H9 (cell line): ENCODE measurements around the gene ABCA6. TPM values are rescaled to one million over a fixed set of nuclear protein-coding genes. Genes with fewer than 3 reads are reported as not detected.

Experiments
- DNase-seq: peaks from one replicate; pipeline ENCODE4 v3.0.0-alpha.2; 2017
- H2AFZ ChIP-seq: one replicate; pipeline ENCODE4 v1.6.1; 2013; ENCODE audit warnings: mild to moderate bottlenecking, low read length, control low read depth, moderate library complexity
- H2AK5ac ChIP-seq: 2 replicates; pipeline ENCODE4 v1.6.1; 2013; ENCODE audit warnings: low read length, control low read depth, mixed read lengths; ENCODE audit not compliant: insufficient read length
- H2BK120ac ChIP-seq: one replicate; pipeline ENCODE4 v1.6.1; 2013; ENCODE audit warnings: low read depth, mild to moderate bottlenecking, low read length, control low read depth, inconsistent platforms; ENCODE audit not compliant: poor library complexity, severe bottlenecking
- H2BK12ac ChIP-seq: 2 replicates; pipeline ENCODE4 v1.6.1; 2013; ENCODE audit warnings: low read length, control low read depth, mixed read lengths, low read depth; ENCODE audit not compliant: insufficient read length
- H2BK15ac ChIP-seq: 2 replicates; pipeline ENCODE4 v1.6.1; 2013; ENCODE audit warnings: low read depth, low read length, control low read depth
- H2BK20ac ChIP-seq: one replicate; pipeline ENCODE4 v1.6.1; 2013; ENCODE audit warnings: low read depth, mild to moderate bottlenecking, low read length, control low read depth, inconsistent platforms; ENCODE audit not compliant: poor library complexity, severe bottlenecking
- H2BK5ac ChIP-seq: 2 replicates; pipeline ENCODE4 v1.6.1; 2013; ENCODE audit warnings: low read length, control low read depth, mixed read lengths; ENCODE audit not compliant: insufficient read length
- H3K14ac ChIP-seq: 2 replicates; pipeline ENCODE4 v1.6.1; 2013; ENCODE audit warnings: low read length, control low read depth; ENCODE audit not compliant: insufficient read depth
- H3K18ac ChIP-seq: 2 replicates; pipeline ENCODE4 v1.6.1; 2013; ENCODE audit warnings: low read depth, mild to moderate bottlenecking, mixed read lengths, low read length, control low read depth; ENCODE audit not compliant: insufficient read length
- H3K23ac ChIP-seq: 2 replicates; pipeline ENCODE4 v1.6.1; 2013; ENCODE audit warnings: low read length, control low read depth, mixed read lengths, low read depth; ENCODE audit not compliant: insufficient read length
- H3K23me2 ChIP-seq: 2 replicates; pipeline ENCODE4 v1.6.1; 2013; ENCODE audit warnings: low read depth, mild to moderate bottlenecking, mixed read lengths, low read length, control low read depth; ENCODE audit not compliant: insufficient read length, poor library complexity, severe bottlenecking
- H3K27ac ChIP-seq: 2 replicates; pipeline ENCODE4 v1.5.1; 2013; ENCODE audit warnings: low read length, control low read depth, mixed read lengths, low read depth; ENCODE audit not compliant: insufficient read length
- H3K27me3 ChIP-seq: 2 replicates; pipeline ENCODE4 v1.6.1; 2013; ENCODE audit warnings: low read length, control low read depth, inconsistent platforms; ENCODE audit not compliant: insufficient read depth
- H3K4ac ChIP-seq: 2 replicates; pipeline ENCODE4 v1.6.1; 2013; ENCODE audit warnings: low read depth, mild to moderate bottlenecking, control low read depth, inconsistent platforms, low read length, moderate library complexity
- H3K4me1 ChIP-seq: 2 replicates; pipeline ENCODE4 v1.6.1; 2013; ENCODE audit warnings: low read length, control low read depth, inconsistent platforms; ENCODE audit not compliant: insufficient read depth
- H3K4me2 ChIP-seq: 2 replicates; pipeline ENCODE4 v1.6.1; 2013; ENCODE audit warnings: low read length, control low read depth, mixed read lengths; ENCODE audit not compliant: insufficient read length, insufficient read depth
- H3K56ac ChIP-seq: 2 replicates; pipeline ENCODE4 v1.6.1; 2013; ENCODE audit warnings: low read depth, mild to moderate bottlenecking, mixed read lengths, low read length, control low read depth; ENCODE audit not compliant: insufficient read length
- H3K79me1 ChIP-seq: 2 replicates; pipeline ENCODE4 v1.6.1; 2013; ENCODE audit warnings: low read depth, mild to moderate bottlenecking, moderate library complexity, low read length, control low read depth, inconsistent platforms; ENCODE audit not compliant: insufficient read depth, poor library complexity, severe bottlenecking
- H3K79me2 ChIP-seq: 2 replicates; pipeline ENCODE4 v1.6.1; 2013; ENCODE audit warnings: low read length, control low read depth, inconsistent platforms; ENCODE audit not compliant: insufficient read depth
- H3K9ac ChIP-seq: 2 replicates; pipeline ENCODE4 v1.6.1; 2013; ENCODE audit warnings: low read length, control low read depth, mixed read lengths; ENCODE audit not compliant: insufficient read length; ENCODE audit errors: extremely low read depth
- H3K9me3 ChIP-seq: one replicate; pipeline ENCODE4 v1.6.1; 2013; ENCODE audit warnings: low read depth, low read length, inconsistent platforms; ENCODE audit not compliant: control insufficient read depth
- H3T11ph ChIP-seq: one replicate; pipeline ENCODE4 v1.6.1; 2013; ENCODE audit warnings: mild to moderate bottlenecking, low read length, control low read depth, inconsistent platforms
- H4K20me1 ChIP-seq: one replicate; pipeline ENCODE4 v1.6.1; 2013; ENCODE audit not compliant: control insufficient read depth, insufficient read length, insufficient read depth
- H4K5ac ChIP-seq: 2 replicates; pipeline ENCODE4 v1.6.1; 2013; ENCODE audit warnings: low read depth, mild to moderate bottlenecking, mixed read lengths, low read length, control low read depth; ENCODE audit not compliant: insufficient read length
- H4K8ac ChIP-seq: replicated peaks from 2 replicates; pipeline ENCODE4 v1.6.1; 2013; ENCODE audit warnings: low read length, control low read depth, mixed read lengths, low read depth; ENCODE audit not compliant: insufficient read length
- H4K91ac ChIP-seq: 2 replicates; pipeline ENCODE4 v1.6.1; 2013; ENCODE audit warnings: low read depth, mild to moderate bottlenecking, moderate library complexity, mixed read lengths, low read length, control low read depth; ENCODE audit not compliant: insufficient read length
- H3K27ac Mint-ChIP-seq, 3 experiments: 2 replicates in 2 of 3; 3 replicates in 1 of 3; pipeline ENCODE4 v1.8.0; 2020 to 2021; ENCODE audit warnings: mixed read lengths in 3 of 3, mild to moderate bottlenecking in 1 of 3, moderate library complexity in 1 of 3
- H3K27me3 Mint-ChIP-seq: 2 replicates; pipeline ENCODE4 v1.8.0; 2021; ENCODE audit warnings: low read depth, mild to moderate bottlenecking, moderate library complexity, mixed read lengths
- H3K36me3 Mint-ChIP-seq, 3 experiments: 2 replicates in 2 of 3; 3 replicates in 1 of 3; pipeline ENCODE4 v1.8.0; 2020 to 2021; ENCODE audit warnings: low read depth in 3 of 3, mixed read lengths in 3 of 3; ENCODE audit not compliant: insufficient read depth in 1 of 3
- H3K4me1 Mint-ChIP-seq, 2 experiments: 2 replicates each; pipeline ENCODE4 v1.8.0; 2020; ENCODE audit warnings: mixed read lengths in 2 of 2
- H3K4me3 Mint-ChIP-seq, 2 experiments: 2 replicates in 1 of 2; 3 replicates in 1 of 2; pipeline ENCODE4 v1.8.0; 2020 to 2021; ENCODE audit warnings: mild to moderate bottlenecking in 2 of 2, mixed read lengths in 2 of 2, moderate library complexity in 1 of 2
- H3K9me3 Mint-ChIP-seq, 2 experiments: 2 replicates in 1 of 2; 3 replicates in 1 of 2; pipeline ENCODE4 v1.8.0; 2020; ENCODE audit warnings: mild to moderate bottlenecking in 2 of 2, mixed read lengths in 2 of 2, moderate library complexity in 1 of 2
- WGBS: extraction: QIAGEN DNeasy Blood & Tissue Kit; methylation state at CpG from one replicate; pipeline ENCODE4 v1.1.7; 2013; ENCODE audit warnings: missing lambda C conversion rate, low lambda C conversion rate, mixed read lengths; ENCODE audit not compliant: insufficient read length; ENCODE audit errors: extremely low coverage; 5-methylcytosine and 5-hydroxymethylcytosine counted together
- total RNA-seq: library from RNA; stranded (reverse); gene quantifications from 2 replicates; pipeline ENCODE4 v1.2.1, GENCODE V29; 2021
- TF ChIP-seq, protein P1 (sequence below): fragments of 200-600 bp; sonication (generic); conservative IDR thresholded peaks from 3 replicates; pipeline ENCODE4 v1.8.0; 2021; ENCODE audit warnings: antibody characterized with exemption, mild to moderate bottlenecking

ABCA6 gene
- total RNA-seq, 1 experiment from 2014 or later, result not detected

GRCh38 chr17:69047368-69048263 lies 94.1 kb downstream of the ABCA6 start:
- Histone ChIP-seq H2AFZ (no peak overlapping the region), H3K79me1 (no peaks in the 10 kb centered on the region), H3K4ac (no peak overlapping the region), H2BK5ac (no peak overlapping the region), H2BK15ac (no peak overlapping the region), H4K91ac (no peak overlapping the region), H3K4me1 (no peaks in the 10 kb centered on the region), H4K5ac (no peak overlapping the region), H3K9me3 (no peaks in the 10 kb centered on the region), H3K9ac (no peak overlapping the region), H2BK12ac (no peak overlapping the region), H3K56ac (no peak overlapping the region), H3K18ac (no peak overlapping the region), H3K14ac (no peak overlapping the region), H3K4me2 (no peak overlapping the region), H3K27me3 (no peaks in the 10 kb centered on the region), H3K23me2 (no peaks in the 10 kb centered on the region), H3K27ac (no peak overlapping the region), H3K23ac (no peak overlapping the region), H3K79me2 (no peaks in the 10 kb centered on the region), H2AK5ac (no peak overlapping the region), H4K8ac (no peak overlapping the region), H2BK20ac (no peak overlapping the region), H3T11ph (no peak overlapping the region), H2BK120ac (no peak overlapping the region), H4K20me1 (no peaks in the 10 kb centered on the region)
- H3K36me3 Mint-ChIP-seq, result no peaks in the 10 kb centered on the region
- TF ChIP-seq, protein P1, sequence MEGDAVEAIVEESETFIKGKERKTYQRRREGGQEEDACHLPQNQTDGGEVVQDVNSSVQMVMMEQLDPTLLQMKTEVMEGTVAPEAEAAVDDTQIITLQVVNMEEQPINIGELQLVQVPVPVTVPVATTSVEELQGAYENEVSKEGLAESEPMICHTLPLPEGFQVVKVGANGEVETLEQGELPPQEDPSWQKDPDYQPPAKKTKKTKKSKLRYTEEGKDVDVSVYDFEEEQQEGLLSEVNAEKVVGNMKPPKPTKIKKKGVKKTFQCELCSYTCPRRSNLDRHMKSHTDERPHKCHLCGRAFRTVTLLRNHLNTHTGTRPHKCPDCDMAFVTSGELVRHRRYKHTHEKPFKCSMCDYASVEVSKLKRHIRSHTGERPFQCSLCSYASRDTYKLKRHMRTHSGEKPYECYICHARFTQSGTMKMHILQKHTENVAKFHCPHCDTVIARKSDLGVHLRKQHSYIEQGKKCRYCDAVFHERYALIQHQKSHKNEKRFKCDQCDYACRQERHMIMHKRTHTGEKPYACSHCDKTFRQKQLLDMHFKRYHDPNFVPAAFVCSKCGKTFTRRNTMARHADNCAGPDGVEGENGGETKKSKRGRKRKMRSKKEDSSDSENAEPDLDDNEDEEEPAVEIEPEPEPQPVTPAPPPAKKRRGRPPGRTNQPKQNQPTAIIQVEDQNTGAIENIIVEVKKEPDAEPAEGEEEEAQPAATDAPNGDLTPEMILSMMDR, result no peak
- WGBS, result no CpG with 5 or more reads among the region's 3 CpGs
- no peak overlapping the region; a peak in 1 of 7 replicates for H3K27ac Mint-ChIP-seq
- no peak for DNase-seq
- no peak overlapping the region for H3K4me3 Mint-ChIP-seq
- H3K9me3 Mint-ChIP-seq, result no peaks in the 10 kb centered on the region
- no peaks in the 10 kb centered on the region for H3K4me1 Mint-ChIP-seq
- H3K27me3 Mint-ChIP-seq, result no peaks in the 10 kb centered on the region; the same call in 1 of the 2 replicates
